Activated B cell treated with CpG ODN at 0.5 μM for 24 hours (primary cell): ENCODE measurements around the gene IZUMO1. TPM values are rescaled to one million over a fixed set of nuclear protein-coding genes. Genes with fewer than 3 reads are reported as not detected.

Source experiments
- ATAC-seq: fragments of 200-7000 bp; cut with Tn5 transposase; one replicate; pipeline ENCODE4 v1.10.0; 2021; ENCODE audit warnings: low read depth, mild to moderate bottlenecking, moderate library complexity
- CTCF ChIA-PET: fragments of 350-600 bp; sonication (Branson Sonifier 250); formaldehyde crosslinking; loops from one replicate; lab custom pipeline; 2021; ENCODE audit warnings: antibody characterized with exemption; lab: Charles Lee
- POLR2A ChIA-PET: fragments of 350-600 bp; sonication (Branson Sonifier 250); formaldehyde crosslinking; loops from one replicate; lab custom pipeline; 2021; ENCODE audit warnings: antibody characterized with exemption; lab: Charles Lee
- DNase-seq: peaks from one replicate; pipeline ENCODE4 v3.0.0; 2022
- H3K27ac Mint-ChIP-seq: one replicate; pipeline ENCODE4 v1.8.0; 2020; ENCODE audit warnings: mixed read lengths
- H3K27me3 Mint-ChIP-seq: one replicate; pipeline ENCODE4 v1.8.0; 2021; ENCODE audit warnings: mixed read lengths
- H3K36me3 Mint-ChIP-seq: one replicate; pipeline ENCODE4 v1.8.0; 2021; ENCODE audit warnings: low read depth, mixed read lengths
- H3K4me1 Mint-ChIP-seq: one replicate; pipeline ENCODE4 v1.8.0; 2021; ENCODE audit warnings: mixed read lengths
- H3K4me3 Mint-ChIP-seq: one replicate; pipeline ENCODE4 v1.8.0; 2020; ENCODE audit warnings: mild to moderate bottlenecking, mixed read lengths
- H3K9me3 Mint-ChIP-seq: one replicate; pipeline ENCODE4 v1.8.0; 2020; ENCODE audit warnings: mixed read lengths
- CTCF ChIP-seq: fragments of 200-600 bp; IDR thresholded peaks from one replicate; pipeline ENCODE4 v1.8.0; 2022; ENCODE audit warnings: antibody characterized with exemption, mild to moderate bottlenecking
- intact Hi-C: fragments of 100-400 bp; cut with micrococcal nuclease; formaldehyde crosslinking; loops from one replicate; pipeline ENCODE4 v1.15.1; 2024
- total RNA-seq: library from RNA; stranded (reverse); gene quantifications from 2 replicates; pipeline ENCODE4 v1.2.3, GENCODE V29; 2022

Gene IZUMO1
- total RNA-seq, 1 donor from 2014 or later, result not detected

DNA sequence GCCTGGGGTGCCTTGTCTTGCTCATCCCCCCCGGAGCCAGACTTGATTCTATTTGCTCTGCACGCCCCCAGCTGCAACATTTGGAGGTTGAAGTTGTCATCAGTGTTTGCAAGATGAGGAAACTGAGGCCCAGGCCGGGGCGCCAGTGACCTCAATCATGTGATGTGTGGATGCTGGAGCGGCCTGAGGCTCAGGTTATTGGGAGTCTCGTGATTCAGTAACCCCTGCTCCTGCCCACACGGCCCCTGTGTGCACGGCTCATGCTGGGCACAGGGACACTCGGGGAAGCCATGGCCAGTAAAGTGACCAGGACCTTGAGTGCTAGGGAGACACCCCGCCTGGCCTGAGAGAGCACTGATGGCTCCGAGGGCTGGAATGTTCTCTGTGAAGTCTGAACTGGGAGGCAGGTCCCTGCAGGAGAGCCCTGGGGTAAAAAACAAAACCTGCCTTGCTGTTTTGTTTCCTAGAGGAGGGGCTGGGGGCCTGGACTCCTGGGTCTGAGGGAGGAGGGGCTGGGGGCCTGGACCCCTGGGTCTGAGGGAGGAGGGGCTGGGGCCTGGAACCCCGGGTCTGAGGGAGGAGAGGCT is 10.5 kb upstream of the IZUMO1 start:
- ATAC-seq (no peak), DNase-seq (no peak)
- ChIA-PET CTCF (no interaction called here), POLR2A (no interaction called here)
- Mint-ChIP-seq H3K27ac (no peak overlapping the region), H3K27me3 (peaks cover 34% of the 10 kb centered on the region), H3K36me3 (no peaks in the 10 kb centered on the region), H3K4me1 (peaks cover 10% of the 10 kb centered on the region), H3K9me3 (no peaks in the 10 kb centered on the region), H3K4me3 (no peak overlapping the region)
- intact Hi-C loops, result no loop called here
- no peak for TF ChIP-seq CTCF

DNA sequence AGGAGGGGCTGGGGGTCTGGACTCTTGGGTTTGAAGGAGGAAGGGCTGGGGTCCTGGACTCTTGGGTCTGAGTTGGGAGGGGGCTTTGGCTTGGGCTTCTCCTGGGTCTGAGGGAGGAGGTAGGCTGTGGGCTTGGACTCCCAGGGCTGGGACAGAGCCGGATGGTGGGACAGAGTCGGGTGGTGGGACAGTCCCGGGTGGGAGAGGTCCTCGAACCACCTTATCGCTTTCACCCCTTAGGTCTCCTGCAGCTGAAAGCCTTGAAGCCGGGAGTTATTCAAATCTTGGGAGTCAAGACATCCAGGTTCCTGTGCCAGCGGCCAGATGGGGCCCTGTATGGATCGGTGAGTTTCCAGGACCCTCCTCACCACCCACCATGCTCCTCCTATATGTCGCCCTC is 10.0 kb upstream of the IZUMO1 start:
- ChIA-PET POLR2A (no interaction called here), CTCF (no interaction called here)
- no peak for TF ChIP-seq CTCF
- H3K9me3 Mint-ChIP-seq, result no peaks in the 10 kb centered on the region
- no peaks in the 10 kb centered on the region for H3K36me3 Mint-ChIP-seq
- H3K27ac Mint-ChIP-seq, result no peak overlapping the region
- H3K4me1 Mint-ChIP-seq, result peaks cover 13% of the 10 kb centered on the region
- peaks cover 36% of the 10 kb centered on the region for H3K27me3 Mint-ChIP-seq
- H3K4me3 Mint-ChIP-seq, result no peak overlapping the region
- ATAC-seq (no peak), DNase-seq (no peak)
- intact Hi-C loops, result no loop called here

- no peak for ATAC-seq
- Mint-ChIP-seq H3K36me3 (no peaks in the 10 kb centered on the region), H3K4me3 (no peak overlapping the region), H3K4me1 (peaks cover 13% of the 10 kb centered on the region), H3K27me3 (peaks cover 38% of the 10 kb centered on the region), H3K9me3 (no peaks in the 10 kb centered on the region), H3K27ac (no peak overlapping the region)
- no peak for DNase-seq
- intact Hi-C loops, result no loop called here
- CTCF ChIA-PET, result no interaction called here
- no peak for TF ChIP-seq CTCF
- POLR2A ChIA-PET, result no interaction called here
Measured at GRCh38 chr19:48756212-48756611, 9.5 kb upstream of the IZUMO1 start.

GRCh38 chr19:48755787-48756186 is 9.1 kb upstream of the IZUMO1 start:
- DNase-seq (no peak), ATAC-seq (no peak)
- no peak for TF ChIP-seq CTCF
- Mint-ChIP-seq H3K4me1 (peaks cover 13% of the 10 kb centered on the region), H3K4me3 (no peak overlapping the region), H3K36me3 (no peaks in the 10 kb centered on the region), H3K27me3 (peaks cover 39% of the 10 kb centered on the region), H3K27ac (no peak overlapping the region), H3K9me3 (no peaks in the 10 kb centered on the region)
- ChIA-PET CTCF (no interaction called here), POLR2A (no interaction called here)
- intact Hi-C loops, result no loop called here

DNA sequence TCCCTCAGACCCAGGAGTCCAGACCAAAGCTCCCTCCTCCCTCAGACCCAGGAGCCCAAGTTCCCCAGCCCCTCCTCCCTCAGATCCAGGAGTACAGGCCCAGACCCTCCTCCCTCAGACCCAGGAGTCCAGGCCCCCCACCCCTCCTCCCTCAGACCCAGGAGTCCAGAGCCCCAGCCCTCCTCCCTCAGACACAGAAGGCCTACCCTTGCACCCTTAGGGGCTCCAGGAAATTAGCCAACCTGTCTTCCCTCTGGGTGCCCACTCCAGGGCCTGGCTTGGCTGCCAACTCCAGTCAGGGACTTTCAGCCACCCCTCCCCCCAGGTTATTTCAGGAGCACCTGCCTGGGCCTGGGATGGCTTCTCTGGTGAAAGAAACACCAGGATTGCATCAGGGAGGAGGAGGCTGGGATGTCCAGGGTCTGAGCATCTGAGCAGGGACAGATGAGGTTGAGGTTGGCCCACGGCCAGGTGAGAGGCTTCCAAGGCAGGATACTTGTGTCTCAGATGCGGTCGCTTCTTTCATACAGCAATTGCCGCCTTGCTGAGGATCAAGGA is 8.5 kb upstream of the IZUMO1 start, which contains the start of gene FGF21:
TSS of gene FGF21 (plus strand) at position 441 of the 558 bp plus-strand sequence. CDS start 713 bp downstream, outside the sequence.
- H3K27ac Mint-ChIP-seq, result no peak within 1 kb of the TSS
- H3K9me3 Mint-ChIP-seq, result no peaks in the 10 kb centered on the region
- intact Hi-C loops, result no loop called here
- DNase-seq, result no peak
- peaks cover 9% of the 10 kb centered on the region for H3K4me1 Mint-ChIP-seq
- no peak within 1 kb of the TSS for H3K4me3 Mint-ChIP-seq
- ChIA-PET CTCF (no interaction called here), POLR2A (interaction anchor here (0.7 kb wide), 1 partner anchor 72 kb away, joined by 4 read pairs; no protein-coding TSS in a partner anchor)
- no peak for TF ChIP-seq CTCF
- peaks cover 37% of the 10 kb centered on the region for H3K27me3 Mint-ChIP-seq
- no peaks in the 10 kb centered on the region for H3K36me3 Mint-ChIP-seq
- no peak for ATAC-seq
